Measurements from ENCODE around the gene CEND1.

The CEND1 gene

GRCh38 chr11:827146-827896 is 37.4 kb upstream of the CEND1 start:
- no peak for DNase-seq

GRCh38 chr11:826836-827145 is 36.9 kb upstream of the CEND1 start:
- no peak for DNase-seq

GRCh38 chr11:826227-826621 is 36.3 kb upstream of the CEND1 start:
- no peak for DNase-seq

GRCh38 chr11:825366-826226 is 35.7 kb upstream of the CEND1 start:
- DNase-seq, result no peak

GRCh38 chr11:824942-825341 is 35.1 kb upstream of the CEND1 start:
- DNase-seq, result no peak

- DNase-seq, result no peak
Measured at GRCh38 chr11:824292-824880, 34.5 kb upstream of the CEND1 start.

- DNase-seq, result no peak
Measured at GRCh38 chr11:823441-824291, 33.8 kb upstream of the CEND1 start.

GRCh38 chr11:821512-822371 is 31.9 kb upstream of the CEND1 start:
- no peak for DNase-seq

- peak; percentile 45 for DNase-seq
Measured at GRCh38 chr11:820655-821511, 31.0 kb upstream of the CEND1 start.

- peak; percentile 47 for DNase-seq
Measured at GRCh38 chr11:819943-820649, 30.2 kb upstream of the CEND1 start.

- DNase-seq, result peak; percentile 91
Measured at GRCh38 chr11:819129-819931, 29.4 kb upstream of the CEND1 start.

- peak; percentile 56 for DNase-seq
Measured at GRCh38 chr11:818396-819128, 28.7 kb upstream of the CEND1 start, which contains the start of gene PNPLA2. Gene PNPLA2, plus strand, starts transcription at chr11:818914. Its CDS starts 805 bp downstream, at chr11:819719.

GRCh38 chr11:816433-816779 is 26.5 kb upstream of the CEND1 start:
- DNase-seq, result no peak

GRCh38 chr11:815675-816432 is 26.0 kb upstream of the CEND1 start:
- no peak for DNase-seq

- DNase-seq, result no peak
Measured at GRCh38 chr11:813456-814096, 23.7 kb upstream of the CEND1 start.

GRCh38 chr11:813072-813455 is 23.2 kb upstream of the CEND1 start:
- DNase-seq, result no peak

- DNase-seq, result no peak
Measured at GRCh38 chr11:812390-812789, 22.5 kb upstream of the CEND1 start.

All from fibroblast of skin of scalp (primary cell).